DND-41 (cell line): ENCODE measurements around the gene CYTIP.

Experiments used
- EZH2 ChIP-seq: IDR thresholded peaks from 3 replicates; pipeline ENCODE4 v1.6.1; 2012; ENCODE audit warnings: borderline replicate concordance, low read depth, mild to moderate bottlenecking, moderate library complexity, low read length, inconsistent platforms; ENCODE audit not compliant: severe bottlenecking
- TF ChIP-seq, protein P1 (sequence below): IDR thresholded peaks from 2 replicates; pipeline ENCODE4 v1.5.1; 2012; ENCODE audit warnings: borderline replicate concordance, low read length, moderate library complexity, mild to moderate bottlenecking; ENCODE audit not compliant: poor library complexity, severe bottlenecking; ENCODE audit errors: extremely low read depth

DNA sequence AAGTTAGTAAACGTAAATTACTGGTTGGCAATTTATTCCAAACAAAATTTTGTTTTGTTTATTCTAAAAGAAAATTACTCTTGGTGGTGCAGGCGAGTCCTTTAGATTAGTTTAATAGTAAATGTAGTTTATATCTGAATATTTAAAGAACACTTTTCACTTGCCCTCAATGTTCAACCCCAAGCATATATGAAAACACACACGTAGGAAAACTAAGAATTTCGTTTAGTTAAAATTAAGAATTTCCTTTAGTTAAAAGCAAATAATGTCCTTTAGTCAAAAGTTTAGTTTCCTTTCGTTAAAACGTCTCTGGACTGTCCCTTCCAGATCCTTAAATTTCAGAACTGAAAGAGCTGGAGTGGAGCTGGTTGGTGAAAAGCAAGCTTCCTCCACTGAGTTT, 19.1 kb upstream of the CYTIP start:
- TF ChIP-seq, protein P1, sequence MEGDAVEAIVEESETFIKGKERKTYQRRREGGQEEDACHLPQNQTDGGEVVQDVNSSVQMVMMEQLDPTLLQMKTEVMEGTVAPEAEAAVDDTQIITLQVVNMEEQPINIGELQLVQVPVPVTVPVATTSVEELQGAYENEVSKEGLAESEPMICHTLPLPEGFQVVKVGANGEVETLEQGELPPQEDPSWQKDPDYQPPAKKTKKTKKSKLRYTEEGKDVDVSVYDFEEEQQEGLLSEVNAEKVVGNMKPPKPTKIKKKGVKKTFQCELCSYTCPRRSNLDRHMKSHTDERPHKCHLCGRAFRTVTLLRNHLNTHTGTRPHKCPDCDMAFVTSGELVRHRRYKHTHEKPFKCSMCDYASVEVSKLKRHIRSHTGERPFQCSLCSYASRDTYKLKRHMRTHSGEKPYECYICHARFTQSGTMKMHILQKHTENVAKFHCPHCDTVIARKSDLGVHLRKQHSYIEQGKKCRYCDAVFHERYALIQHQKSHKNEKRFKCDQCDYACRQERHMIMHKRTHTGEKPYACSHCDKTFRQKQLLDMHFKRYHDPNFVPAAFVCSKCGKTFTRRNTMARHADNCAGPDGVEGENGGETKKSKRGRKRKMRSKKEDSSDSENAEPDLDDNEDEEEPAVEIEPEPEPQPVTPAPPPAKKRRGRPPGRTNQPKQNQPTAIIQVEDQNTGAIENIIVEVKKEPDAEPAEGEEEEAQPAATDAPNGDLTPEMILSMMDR, result no peak
- no peak for TF ChIP-seq EZH2
